WTC11 (cell line): ENCODE measurements around the gene ALDH16A1. TPM values are rescaled to one million over a fixed set of nuclear protein-coding genes. Genes with fewer than 3 reads are reported as not detected.

Experiments
- ATAC-seq: fragments of 200-7000 bp; cut with Tn5 transposase; 2 replicates; pipeline ENCODE4 v1.10.0; 2021; ENCODE audit warnings: mild to moderate bottlenecking, moderate library complexity
- CTCF ChIA-PET: fragments of 300-600 bp; sonication (Branson Sonifier 250); formaldehyde crosslinking; loops from one replicate; lab custom pipeline; 2021; ENCODE audit warnings: antibody characterized with exemption; lab: Charles Lee
- POLR2A ChIA-PET: fragments of 350-600 bp; sonication (Branson Sonifier 250); formaldehyde crosslinking; loops from one replicate; lab custom pipeline; 2021; ENCODE audit warnings: antibody characterized with exemption; lab: Charles Lee
- DNase-seq: peaks from one replicate; pipeline ENCODE4 v3.0.0; 2021; ENCODE audit warnings: low spot score
- H3K27ac Mint-ChIP-seq: 2 replicates; pipeline ENCODE4 v1.8.0; 2021; ENCODE audit warnings: mixed read lengths
- H3K27me3 Mint-ChIP-seq: 2 replicates; pipeline ENCODE4 v1.8.0; 2021; ENCODE audit warnings: low read depth, mild to moderate bottlenecking, moderate library complexity, mixed read lengths
- H3K36me3 Mint-ChIP-seq: 2 replicates; pipeline ENCODE4 v1.8.0; 2021; ENCODE audit warnings: mixed read lengths
- H3K4me1 Mint-ChIP-seq: 2 replicates; pipeline ENCODE4 v1.8.0; 2022; ENCODE audit warnings: mixed read lengths
- H3K4me3 Mint-ChIP-seq: 2 replicates; pipeline ENCODE4 v1.8.0; 2021; ENCODE audit warnings: mild to moderate bottlenecking, moderate library complexity, mixed read lengths
- H3K9me3 Mint-ChIP-seq: 2 replicates; pipeline ENCODE4 v1.8.0; 2021; ENCODE audit warnings: mixed read lengths
- ESRRA ChIP-seq: sonication (generic); formaldehyde crosslinking; IDR thresholded peaks from 2 replicates; pipeline ENCODE4 v1.8.1; 2022; ENCODE audit warnings: mild to moderate bottlenecking, missing genetic modification reagents, borderline replicate concordance
- ETV6 ChIP-seq: sonication (generic); formaldehyde crosslinking; IDR thresholded peaks from 2 replicates; pipeline ENCODE4 v1.8.1; 2022; ENCODE audit warnings: mild to moderate bottlenecking, missing genetic modification reagents
- MXD4 ChIP-seq: fragments of 250-450 bp; sonication (Bioruptor Pico); IDR thresholded peaks from 2 replicates; pipeline ENCODE4 v1.8.0; 2021; ENCODE audit warnings: mild to moderate bottlenecking, moderate library complexity, borderline replicate concordance
- MYBL2 ChIP-seq: sonication (generic); formaldehyde crosslinking; IDR thresholded peaks from 2 replicates; pipeline ENCODE4 v1.8.1; 2023; ENCODE audit warnings: mild to moderate bottlenecking, moderate library complexity, missing genetic modification reagents
- NFYB ChIP-seq: sonication (generic); formaldehyde crosslinking; conservative IDR thresholded peaks from 2 replicates; pipeline ENCODE4 v1.8.0; 2022; ENCODE audit warnings: low read depth, missing genetic modification reagents
- NR2C2 ChIP-seq: sonication (generic); formaldehyde crosslinking; IDR thresholded peaks from 2 replicates; pipeline ENCODE4 v1.8.0; 2022; ENCODE audit warnings: mild to moderate bottlenecking, missing genetic modification reagents
- OVOL2 ChIP-seq: fragments of 250-450 bp; sonication (Bioruptor Pico); IDR thresholded peaks from 2 replicates; pipeline ENCODE4 v1.9.0; 2021; ENCODE audit warnings: mild to moderate bottlenecking, borderline replicate concordance
- SMAD4 ChIP-seq: sonication (generic); formaldehyde crosslinking; IDR thresholded peaks from 2 replicates; pipeline ENCODE4 v1.8.0; 2022; ENCODE audit warnings: mild to moderate bottlenecking, missing genetic modification reagents
- TEAD1 ChIP-seq: sonication (generic); formaldehyde crosslinking; IDR thresholded peaks from 2 replicates; pipeline ENCODE4 v1.8.0; 2022; ENCODE audit warnings: mild to moderate bottlenecking, missing genetic modification reagents
- ZNF138 ChIP-seq: sonication (generic); formaldehyde crosslinking; conservative IDR thresholded peaks from 2 replicates; pipeline ENCODE4 v1.8.1; 2022; ENCODE audit warnings: mild to moderate bottlenecking, moderate library complexity, missing genetic modification reagents
- ZNF396 ChIP-seq: fragments of 250-450 bp; sonication (Bioruptor Pico); IDR thresholded peaks from 2 replicates; pipeline ENCODE4 v1.8.0; 2021; ENCODE audit warnings: mild to moderate bottlenecking, moderate library complexity, borderline replicate concordance
- ZNF423 ChIP-seq: fragments of 250-450 bp; sonication (Bioruptor Pico); IDR thresholded peaks from 2 replicates; pipeline ENCODE4 v2.1.2; 2022; ENCODE audit warnings: mild to moderate bottlenecking, moderate library complexity
- total RNA-seq: library from RNA; stranded (reverse); gene quantifications from 3 replicates; pipeline ENCODE4 v1.2.3, GENCODE V29; 2021
- TF ChIP-seq, protein P1 (sequence below): fragments of 250-450 bp; sonication (Bioruptor Pico); IDR thresholded peaks from 2 replicates; pipeline ENCODE4 v2.1.2; 2022; ENCODE audit warnings: mild to moderate bottlenecking, moderate library complexity
- TF ChIP-seq, protein P2 (sequence below): fragments of 250-450 bp; sonication (Bioruptor Pico); IDR thresholded peaks from 2 replicates; pipeline ENCODE4 v1.9.0; 2021; ENCODE audit warnings: mild to moderate bottlenecking
- TF ChIP-seq, protein P3 (sequence below): sonication (generic); formaldehyde crosslinking; conservative IDR thresholded peaks from 2 replicates; pipeline ENCODE4 v1.8.1; 2022; ENCODE audit warnings: mild to moderate bottlenecking, missing genetic modification reagents
- TF ChIP-seq, protein P4 (sequence below): sonication (generic); formaldehyde crosslinking; IDR thresholded peaks from 2 replicates; pipeline ENCODE4 v1.8.0; 2023; ENCODE audit warnings: mild to moderate bottlenecking, missing genetic modification reagents
- TF ChIP-seq, protein P5 (sequence below): fragments of 250-450 bp; sonication (Bioruptor Pico); IDR thresholded peaks from 2 replicates; pipeline ENCODE4 v1.9.0; 2021; ENCODE audit warnings: moderate library complexity, mild to moderate bottlenecking, inconsistent platforms, borderline replicate concordance
- TF ChIP-seq, protein P6 (sequence below): sonication (generic); formaldehyde crosslinking; IDR thresholded peaks from 2 replicates; pipeline ENCODE4 v1.8.1; 2022; ENCODE audit warnings: low read depth, missing genetic modification reagents, borderline replicate concordance
- TF ChIP-seq, protein P7 (sequence below): sonication (generic); formaldehyde crosslinking; IDR thresholded peaks from 2 replicates; pipeline ENCODE4 v1.8.0; 2022; ENCODE audit warnings: mild to moderate bottlenecking, missing genetic modification reagents

The ALDH16A1 gene
- total RNA-seq, 1 experiment from 2014 or later = 44.3 TPM

DNA sequence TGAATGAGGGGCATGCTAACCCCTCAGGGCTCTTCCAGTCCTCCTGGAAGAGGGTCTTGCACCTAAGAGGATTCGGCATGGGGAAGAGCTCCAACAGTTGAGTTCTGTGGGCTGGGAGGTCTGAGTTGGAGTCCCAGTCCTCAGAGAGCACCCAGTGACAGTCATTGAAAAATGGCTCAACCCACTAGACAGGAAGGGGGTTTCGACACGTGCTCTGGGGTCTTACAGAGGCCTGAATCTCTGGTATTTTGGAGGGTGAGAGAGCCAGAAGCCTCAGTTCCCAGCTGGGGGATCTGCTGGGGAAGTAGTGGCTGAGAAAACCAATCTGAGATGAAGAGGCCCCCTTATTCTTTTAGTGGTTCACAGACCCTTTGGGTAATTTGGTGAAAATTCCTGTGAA is 38.8 kb upstream of the ALDH16A1 start:
- no peaks in the 10 kb centered on the region for H3K36me3 Mint-ChIP-seq
- peaks cover 51% of the 10 kb centered on the region for H3K4me1 Mint-ChIP-seq
- H3K27ac Mint-ChIP-seq = no peak overlapping the region
- no peak overlapping the region for H3K4me3 Mint-ChIP-seq
- DNase-seq (no peak), ATAC-seq (no peak)
- POLR2A ChIA-PET = interaction anchor here (1.0 kb wide), 1 partner anchor 11 kb away, joined by 5 read pairs; no protein-coding TSS in a partner anchor
- H3K27me3 Mint-ChIP-seq = peaks cover 20% of the 10 kb centered on the region
- CTCF ChIA-PET = interaction anchor here (0.8 to 1.9 kb wide), 5 partner anchors 8 to 28 kb away, joined by 3 to 8 read pairs (median 4); partner anchors contain the start of gene GFY
- H3K9me3 Mint-ChIP-seq = no peaks in the 10 kb centered on the region
- TF ChIP-seq ZNF138 (CRISPR knock-in tag) (no peak), ESRRA (no peak), OVOL2 (CRISPR knock-in tag) (no peak), NR2C2 (no peak), ZNF396 (CRISPR knock-in tag) (no peak)
- TF ChIP-seq, protein P1, sequence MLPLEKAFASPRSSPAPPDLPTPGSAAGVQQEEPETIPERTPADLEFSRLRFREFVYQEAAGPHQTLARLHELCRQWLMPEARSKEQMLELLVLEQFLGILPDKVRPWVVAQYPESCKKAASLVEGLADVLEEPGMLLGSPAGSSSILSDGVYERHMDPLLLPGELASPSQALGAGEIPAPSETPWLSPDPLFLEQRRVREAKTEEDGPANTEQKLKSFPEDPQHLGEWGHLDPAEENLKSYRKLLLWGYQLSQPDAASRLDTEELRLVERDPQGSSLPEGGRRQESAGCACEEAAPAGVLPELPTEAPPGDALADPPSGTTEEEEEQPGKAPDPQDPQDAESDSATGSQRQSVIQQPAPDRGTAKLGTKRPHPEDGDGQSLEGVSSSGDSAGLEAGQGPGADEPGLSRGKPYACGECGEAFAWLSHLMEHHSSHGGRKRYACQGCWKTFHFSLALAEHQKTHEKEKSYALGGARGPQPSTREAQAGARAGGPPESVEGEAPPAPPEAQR = no peak
- TF ChIP-seq, protein P2, sequence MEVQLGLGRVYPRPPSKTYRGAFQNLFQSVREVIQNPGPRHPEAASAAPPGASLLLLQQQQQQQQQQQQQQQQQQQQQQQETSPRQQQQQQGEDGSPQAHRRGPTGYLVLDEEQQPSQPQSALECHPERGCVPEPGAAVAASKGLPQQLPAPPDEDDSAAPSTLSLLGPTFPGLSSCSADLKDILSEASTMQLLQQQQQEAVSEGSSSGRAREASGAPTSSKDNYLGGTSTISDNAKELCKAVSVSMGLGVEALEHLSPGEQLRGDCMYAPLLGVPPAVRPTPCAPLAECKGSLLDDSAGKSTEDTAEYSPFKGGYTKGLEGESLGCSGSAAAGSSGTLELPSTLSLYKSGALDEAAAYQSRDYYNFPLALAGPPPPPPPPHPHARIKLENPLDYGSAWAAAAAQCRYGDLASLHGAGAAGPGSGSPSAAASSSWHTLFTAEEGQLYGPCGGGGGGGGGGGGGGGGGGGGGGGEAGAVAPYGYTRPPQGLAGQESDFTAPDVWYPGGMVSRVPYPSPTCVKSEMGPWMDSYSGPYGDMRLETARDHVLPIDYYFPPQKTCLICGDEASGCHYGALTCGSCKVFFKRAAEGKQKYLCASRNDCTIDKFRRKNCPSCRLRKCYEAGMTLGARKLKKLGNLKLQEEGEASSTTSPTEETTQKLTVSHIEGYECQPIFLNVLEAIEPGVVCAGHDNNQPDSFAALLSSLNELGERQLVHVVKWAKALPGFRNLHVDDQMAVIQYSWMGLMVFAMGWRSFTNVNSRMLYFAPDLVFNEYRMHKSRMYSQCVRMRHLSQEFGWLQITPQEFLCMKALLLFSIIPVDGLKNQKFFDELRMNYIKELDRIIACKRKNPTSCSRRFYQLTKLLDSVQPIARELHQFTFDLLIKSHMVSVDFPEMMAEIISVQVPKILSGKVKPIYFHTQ = no peak

DNA sequence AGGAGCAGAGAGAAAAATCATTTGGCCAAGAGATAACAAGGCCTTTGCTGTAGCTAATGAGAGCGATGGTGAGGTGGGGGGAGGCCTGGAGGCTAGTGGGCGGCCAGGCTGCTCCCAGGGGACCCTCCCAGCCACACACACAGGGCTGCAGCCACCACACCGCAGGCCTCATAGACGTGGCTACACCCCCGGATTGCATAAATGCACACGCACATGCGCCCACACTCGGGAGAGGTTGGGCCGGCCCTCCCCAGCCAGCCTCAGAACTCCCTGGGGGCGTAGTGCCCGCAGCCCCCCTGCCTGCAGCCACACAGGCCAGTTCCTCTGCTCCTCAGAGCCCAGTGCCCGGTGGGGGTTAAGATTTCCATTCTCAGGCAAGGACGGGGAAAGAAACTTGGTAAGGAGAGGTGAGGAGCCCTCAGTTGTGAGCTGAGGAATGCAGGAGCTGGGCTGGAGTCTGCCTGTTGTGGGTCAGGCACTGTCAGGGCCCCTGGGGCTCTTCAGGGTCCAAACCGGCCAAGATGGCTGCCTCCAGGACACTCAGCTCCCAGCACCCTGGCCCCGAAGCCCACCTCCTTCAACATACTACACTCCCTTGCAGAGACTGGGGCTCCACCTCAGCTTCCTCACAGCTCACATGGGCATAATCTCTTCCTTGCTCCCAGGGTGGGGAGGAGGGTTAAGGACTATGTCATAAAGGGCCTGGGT is 37.8 kb upstream of the ALDH16A1 start:
- H3K36me3 Mint-ChIP-seq = no peaks in the 10 kb centered on the region
- ChIA-PET CTCF (interaction anchor here (0.6 to 8.4 kb wide), 7 partner anchors 12 to 190 kb away, joined by 3 to 120 read pairs (median 3); partner anchors contain the start of genes DKKL1 and KASH5), POLR2A (no interaction called here)
- H3K4me3 Mint-ChIP-seq = no peak overlapping the region
- H3K4me1 Mint-ChIP-seq = peaks cover 55% of the 10 kb centered on the region
- DNase-seq (no peak), ATAC-seq (no peak)
- H3K27me3 Mint-ChIP-seq = peaks cover 27% of the 10 kb centered on the region
- no peak overlapping the region; the same call in 1 of the 2 replicates for H3K27ac Mint-ChIP-seq
- no peaks in the 10 kb centered on the region for H3K9me3 Mint-ChIP-seq
- no peak for TF ChIP-seq ESRRA
- TF ChIP-seq, protein P3, sequence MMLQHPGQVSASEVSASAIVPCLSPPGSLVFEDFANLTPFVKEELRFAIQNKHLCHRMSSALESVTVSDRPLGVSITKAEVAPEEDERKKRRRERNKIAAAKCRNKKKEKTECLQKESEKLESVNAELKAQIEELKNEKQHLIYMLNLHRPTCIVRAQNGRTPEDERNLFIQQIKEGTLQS (CRISPR knock-in tag) = no peak
- TF ChIP-seq MXD4 (CRISPR knock-in tag) = no peak
- TF ChIP-seq, protein P2 = no peak
- TF ChIP-seq ETV6 (CRISPR knock-in tag) = no peak
- TF ChIP-seq, protein P4, sequence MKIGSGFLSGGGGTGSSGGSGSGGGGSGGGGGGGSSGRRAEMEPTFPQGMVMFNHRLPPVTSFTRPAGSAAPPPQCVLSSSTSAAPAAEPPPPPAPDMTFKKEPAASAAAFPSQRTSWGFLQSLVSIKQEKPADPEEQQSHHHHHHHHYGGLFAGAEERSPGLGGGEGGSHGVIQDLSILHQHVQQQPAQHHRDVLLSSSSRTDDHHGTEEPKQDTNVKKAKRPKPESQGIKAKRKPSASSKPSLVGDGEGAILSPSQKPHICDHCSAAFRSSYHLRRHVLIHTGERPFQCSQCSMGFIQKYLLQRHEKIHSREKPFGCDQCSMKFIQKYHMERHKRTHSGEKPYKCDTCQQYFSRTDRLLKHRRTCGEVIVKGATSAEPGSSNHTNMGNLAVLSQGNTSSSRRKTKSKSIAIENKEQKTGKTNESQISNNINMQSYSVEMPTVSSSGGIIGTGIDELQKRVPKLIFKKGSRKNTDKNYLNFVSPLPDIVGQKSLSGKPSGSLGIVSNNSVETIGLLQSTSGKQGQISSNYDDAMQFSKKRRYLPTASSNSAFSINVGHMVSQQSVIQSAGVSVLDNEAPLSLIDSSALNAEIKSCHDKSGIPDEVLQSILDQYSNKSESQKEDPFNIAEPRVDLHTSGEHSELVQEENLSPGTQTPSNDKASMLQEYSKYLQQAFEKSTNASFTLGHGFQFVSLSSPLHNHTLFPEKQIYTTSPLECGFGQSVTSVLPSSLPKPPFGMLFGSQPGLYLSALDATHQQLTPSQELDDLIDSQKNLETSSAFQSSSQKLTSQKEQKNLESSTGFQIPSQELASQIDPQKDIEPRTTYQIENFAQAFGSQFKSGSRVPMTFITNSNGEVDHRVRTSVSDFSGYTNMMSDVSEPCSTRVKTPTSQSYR (CRISPR knock-in tag) = no peak
- no peak for TF ChIP-seq MYBL2
- no peak for TF ChIP-seq TEAD1
- TF ChIP-seq ZNF423 (CRISPR knock-in tag) = no peak
- TF ChIP-seq, protein P5, sequence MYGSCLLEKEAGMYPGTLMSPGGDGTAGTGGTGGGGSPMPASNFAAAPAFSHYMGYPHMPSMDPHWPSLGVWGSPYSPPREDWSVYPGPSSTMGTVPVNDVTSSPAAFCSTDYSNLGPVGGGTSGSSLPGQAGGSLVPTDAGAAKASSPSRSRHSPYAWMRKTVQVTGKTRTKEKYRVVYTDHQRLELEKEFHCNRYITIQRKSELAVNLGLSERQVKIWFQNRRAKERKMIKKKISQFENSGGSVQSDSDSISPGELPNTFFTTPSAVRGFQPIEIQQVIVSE (CRISPR knock-in tag) = no peak
- TF ChIP-seq, protein P6, sequence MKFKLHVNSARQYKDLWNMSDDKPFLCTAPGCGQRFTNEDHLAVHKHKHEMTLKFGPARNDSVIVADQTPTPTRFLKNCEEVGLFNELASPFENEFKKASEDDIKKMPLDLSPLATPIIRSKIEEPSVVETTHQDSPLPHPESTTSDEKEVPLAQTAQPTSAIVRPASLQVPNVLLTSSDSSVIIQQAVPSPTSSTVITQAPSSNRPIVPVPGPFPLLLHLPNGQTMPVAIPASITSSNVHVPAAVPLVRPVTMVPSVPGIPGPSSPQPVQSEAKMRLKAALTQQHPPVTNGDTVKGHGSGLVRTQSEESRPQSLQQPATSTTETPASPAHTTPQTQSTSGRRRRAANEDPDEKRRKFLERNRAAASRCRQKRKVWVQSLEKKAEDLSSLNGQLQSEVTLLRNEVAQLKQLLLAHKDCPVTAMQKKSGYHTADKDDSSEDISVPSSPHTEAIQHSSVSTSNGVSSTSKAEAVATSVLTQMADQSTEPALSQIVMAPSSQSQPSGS (CRISPR knock-in tag) = no peak
- no peak for TF ChIP-seq SMAD4 (CRISPR knock-in tag)
- no peak for TF ChIP-seq NFYB (CRISPR knock-in tag)
- TF ChIP-seq, protein P7, sequence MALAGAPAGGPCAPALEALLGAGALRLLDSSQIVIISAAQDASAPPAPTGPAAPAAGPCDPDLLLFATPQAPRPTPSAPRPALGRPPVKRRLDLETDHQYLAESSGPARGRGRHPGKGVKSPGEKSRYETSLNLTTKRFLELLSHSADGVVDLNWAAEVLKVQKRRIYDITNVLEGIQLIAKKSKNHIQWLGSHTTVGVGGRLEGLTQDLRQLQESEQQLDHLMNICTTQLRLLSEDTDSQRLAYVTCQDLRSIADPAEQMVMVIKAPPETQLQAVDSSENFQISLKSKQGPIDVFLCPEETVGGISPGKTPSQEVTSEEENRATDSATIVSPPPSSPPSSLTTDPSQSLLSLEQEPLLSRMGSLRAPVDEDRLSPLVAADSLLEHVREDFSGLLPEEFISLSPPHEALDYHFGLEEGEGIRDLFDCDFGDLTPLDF (CRISPR knock-in tag) = no peak
